ENCODE measurements around the gene SPINK5.

DNA sequence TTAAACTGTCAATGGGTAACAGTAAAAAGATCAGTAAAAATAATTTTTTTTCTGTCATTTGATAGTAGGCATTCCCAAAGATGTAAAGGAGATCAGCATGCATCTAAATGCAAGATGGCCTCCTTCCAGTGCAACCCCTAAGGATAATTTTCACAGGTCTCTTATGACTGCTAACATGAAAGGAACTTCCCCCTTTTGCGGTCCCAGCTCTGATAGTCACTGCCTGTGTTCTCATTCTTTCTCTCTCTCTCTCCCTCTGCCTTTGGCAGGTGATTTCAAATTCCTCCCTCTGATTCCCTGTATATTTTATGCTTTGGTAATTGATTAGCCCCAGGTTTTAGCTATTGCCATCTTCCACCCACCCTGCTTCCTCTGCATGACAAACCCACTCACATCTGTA lies 113.4 kb downstream of the SPINK5 start:
- TF ChIP-seq, protein P1, sequence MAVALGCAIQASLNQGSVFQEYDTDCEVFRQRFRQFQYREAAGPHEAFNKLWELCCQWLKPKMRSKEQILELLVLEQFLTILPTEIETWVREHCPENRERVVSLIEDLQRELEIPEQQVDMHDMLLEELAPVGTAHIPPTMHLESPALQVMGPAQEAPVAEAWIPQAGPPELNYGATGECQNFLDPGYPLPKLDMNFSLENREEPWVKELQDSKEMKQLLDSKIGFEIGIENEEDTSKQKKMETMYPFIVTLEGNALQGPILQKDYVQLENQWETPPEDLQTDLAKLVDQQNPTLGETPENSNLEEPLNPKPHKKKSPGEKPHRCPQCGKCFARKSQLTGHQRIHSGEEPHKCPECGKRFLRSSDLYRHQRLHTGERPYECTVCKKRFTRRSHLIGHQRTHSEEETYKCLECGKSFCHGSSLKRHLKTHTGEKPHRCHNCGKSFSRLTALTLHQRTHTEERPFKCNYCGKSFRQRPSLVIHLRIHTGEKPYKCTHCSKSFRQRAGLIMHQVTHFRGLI (tag by site-specific recombination; IDR thresholded peaks at IDR 0.05): no peak
- no peak for TF ChIP-seq MYNN (tag by site-specific recombination; IDR thresholded peaks at IDR 0.05; ENCODE audit: borderline replicate concordance)
- no peak for TF ChIP-seq ZNF121 (tag by site-specific recombination; IDR thresholded peaks at IDR 0.05)
- TF ChIP-seq, protein P2, sequence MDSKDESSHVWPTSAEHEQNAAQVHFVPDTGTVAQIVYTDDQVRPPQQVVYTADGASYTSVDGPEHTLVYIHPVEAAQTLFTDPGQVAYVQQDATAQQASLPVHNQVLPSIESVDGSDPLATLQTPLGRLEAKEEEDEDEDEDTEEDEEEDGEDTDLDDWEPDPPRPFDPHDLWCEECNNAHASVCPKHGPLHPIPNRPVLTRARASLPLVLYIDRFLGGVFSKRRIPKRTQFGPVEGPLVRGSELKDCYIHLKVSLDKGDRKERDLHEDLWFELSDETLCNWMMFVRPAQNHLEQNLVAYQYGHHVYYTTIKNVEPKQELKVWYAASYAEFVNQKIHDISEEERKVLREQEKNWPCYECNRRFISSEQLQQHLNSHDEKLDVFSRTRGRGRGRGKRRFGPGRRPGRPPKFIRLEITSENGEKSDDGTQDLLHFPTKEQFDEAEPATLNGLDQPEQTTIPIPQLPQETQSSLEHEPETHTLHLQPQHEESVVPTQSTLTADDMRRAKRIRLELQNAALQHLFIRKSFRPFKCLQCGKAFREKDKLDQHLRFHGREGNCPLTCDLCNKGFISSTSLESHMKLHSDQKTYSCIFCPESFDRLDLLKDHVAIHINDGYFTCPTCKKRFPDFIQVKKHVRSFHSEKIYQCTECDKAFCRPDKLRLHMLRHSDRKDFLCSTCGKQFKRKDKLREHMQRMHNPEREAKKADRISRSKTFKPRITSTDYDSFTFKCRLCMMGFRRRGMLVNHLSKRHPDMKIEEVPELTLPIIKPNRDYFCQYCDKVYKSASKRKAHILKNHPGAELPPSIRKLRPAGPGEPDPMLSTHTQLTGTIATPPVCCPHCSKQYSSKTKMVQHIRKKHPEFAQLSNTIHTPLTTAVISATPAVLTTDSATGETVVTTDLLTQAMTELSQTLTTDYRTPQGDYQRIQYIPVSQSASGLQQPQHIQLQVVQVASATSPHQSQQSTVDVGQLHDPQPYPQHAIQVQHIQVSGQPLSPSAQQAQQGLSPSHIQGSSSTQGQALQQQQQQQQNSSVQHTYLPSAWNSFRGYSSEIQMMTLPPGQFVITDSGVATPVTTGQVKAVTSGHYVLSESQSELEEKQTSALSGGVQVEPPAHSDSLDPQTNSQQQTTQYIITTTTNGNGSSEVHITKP (tag by site-specific recombination; IDR thresholded peaks at IDR 0.05): no peak
- TF ChIP-seq, protein P3, sequence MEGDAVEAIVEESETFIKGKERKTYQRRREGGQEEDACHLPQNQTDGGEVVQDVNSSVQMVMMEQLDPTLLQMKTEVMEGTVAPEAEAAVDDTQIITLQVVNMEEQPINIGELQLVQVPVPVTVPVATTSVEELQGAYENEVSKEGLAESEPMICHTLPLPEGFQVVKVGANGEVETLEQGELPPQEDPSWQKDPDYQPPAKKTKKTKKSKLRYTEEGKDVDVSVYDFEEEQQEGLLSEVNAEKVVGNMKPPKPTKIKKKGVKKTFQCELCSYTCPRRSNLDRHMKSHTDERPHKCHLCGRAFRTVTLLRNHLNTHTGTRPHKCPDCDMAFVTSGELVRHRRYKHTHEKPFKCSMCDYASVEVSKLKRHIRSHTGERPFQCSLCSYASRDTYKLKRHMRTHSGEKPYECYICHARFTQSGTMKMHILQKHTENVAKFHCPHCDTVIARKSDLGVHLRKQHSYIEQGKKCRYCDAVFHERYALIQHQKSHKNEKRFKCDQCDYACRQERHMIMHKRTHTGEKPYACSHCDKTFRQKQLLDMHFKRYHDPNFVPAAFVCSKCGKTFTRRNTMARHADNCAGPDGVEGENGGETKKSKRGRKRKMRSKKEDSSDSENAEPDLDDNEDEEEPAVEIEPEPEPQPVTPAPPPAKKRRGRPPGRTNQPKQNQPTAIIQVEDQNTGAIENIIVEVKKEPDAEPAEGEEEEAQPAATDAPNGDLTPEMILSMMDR (tag by site-specific recombination; IDR thresholded peaks at IDR 0.05): no peak
- no peak for TF ChIP-seq GLI2 (tag by site-specific recombination; IDR thresholded peaks at IDR 0.05; ENCODE audit: borderline replicate concordance, low read depth)
- TF ChIP-seq ZBTB1 (tag by site-specific recombination; IDR thresholded peaks at IDR 0.05): no peak
- no peak for TF ChIP-seq KLF16 (tag by site-specific recombination; IDR thresholded peaks at IDR 0.05)
- TF ChIP-seq, protein P4, sequence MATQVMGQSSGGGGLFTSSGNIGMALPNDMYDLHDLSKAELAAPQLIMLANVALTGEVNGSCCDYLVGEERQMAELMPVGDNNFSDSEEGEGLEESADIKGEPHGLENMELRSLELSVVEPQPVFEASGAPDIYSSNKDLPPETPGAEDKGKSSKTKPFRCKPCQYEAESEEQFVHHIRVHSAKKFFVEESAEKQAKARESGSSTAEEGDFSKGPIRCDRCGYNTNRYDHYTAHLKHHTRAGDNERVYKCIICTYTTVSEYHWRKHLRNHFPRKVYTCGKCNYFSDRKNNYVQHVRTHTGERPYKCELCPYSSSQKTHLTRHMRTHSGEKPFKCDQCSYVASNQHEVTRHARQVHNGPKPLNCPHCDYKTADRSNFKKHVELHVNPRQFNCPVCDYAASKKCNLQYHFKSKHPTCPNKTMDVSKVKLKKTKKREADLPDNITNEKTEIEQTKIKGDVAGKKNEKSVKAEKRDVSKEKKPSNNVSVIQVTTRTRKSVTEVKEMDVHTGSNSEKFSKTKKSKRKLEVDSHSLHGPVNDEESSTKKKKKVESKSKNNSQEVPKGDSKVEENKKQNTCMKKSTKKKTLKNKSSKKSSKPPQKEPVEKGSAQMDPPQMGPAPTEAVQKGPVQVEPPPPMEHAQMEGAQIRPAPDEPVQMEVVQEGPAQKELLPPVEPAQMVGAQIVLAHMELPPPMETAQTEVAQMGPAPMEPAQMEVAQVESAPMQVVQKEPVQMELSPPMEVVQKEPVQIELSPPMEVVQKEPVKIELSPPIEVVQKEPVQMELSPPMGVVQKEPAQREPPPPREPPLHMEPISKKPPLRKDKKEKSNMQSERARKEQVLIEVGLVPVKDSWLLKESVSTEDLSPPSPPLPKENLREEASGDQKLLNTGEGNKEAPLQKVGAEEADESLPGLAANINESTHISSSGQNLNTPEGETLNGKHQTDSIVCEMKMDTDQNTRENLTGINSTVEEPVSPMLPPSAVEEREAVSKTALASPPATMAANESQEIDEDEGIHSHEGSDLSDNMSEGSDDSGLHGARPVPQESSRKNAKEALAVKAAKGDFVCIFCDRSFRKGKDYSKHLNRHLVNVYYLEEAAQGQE (tag by site-specific recombination; IDR thresholded peaks at IDR 0.05): no peak
- TF ChIP-seq BCL11A (tag by site-specific recombination; IDR thresholded peaks at IDR 0.05; ENCODE audit: low read depth): no peak
- TF ChIP-seq ZNF184 (tag by site-specific recombination; IDR thresholded peaks at IDR 0.05): no peak
- TF ChIP-seq, protein P5, sequence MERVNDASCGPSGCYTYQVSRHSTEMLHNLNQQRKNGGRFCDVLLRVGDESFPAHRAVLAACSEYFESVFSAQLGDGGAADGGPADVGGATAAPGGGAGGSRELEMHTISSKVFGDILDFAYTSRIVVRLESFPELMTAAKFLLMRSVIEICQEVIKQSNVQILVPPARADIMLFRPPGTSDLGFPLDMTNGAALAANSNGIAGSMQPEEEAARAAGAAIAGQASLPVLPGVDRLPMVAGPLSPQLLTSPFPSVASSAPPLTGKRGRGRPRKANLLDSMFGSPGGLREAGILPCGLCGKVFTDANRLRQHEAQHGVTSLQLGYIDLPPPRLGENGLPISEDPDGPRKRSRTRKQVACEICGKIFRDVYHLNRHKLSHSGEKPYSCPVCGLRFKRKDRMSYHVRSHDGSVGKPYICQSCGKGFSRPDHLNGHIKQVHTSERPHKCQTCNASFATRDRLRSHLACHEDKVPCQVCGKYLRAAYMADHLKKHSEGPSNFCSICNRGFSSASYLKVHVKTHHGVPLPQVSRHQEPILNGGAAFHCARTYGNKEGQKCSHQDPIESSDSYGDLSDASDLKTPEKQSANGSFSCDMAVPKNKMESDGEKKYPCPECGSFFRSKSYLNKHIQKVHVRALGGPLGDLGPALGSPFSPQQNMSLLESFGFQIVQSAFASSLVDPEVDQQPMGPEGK (tag by site-specific recombination; IDR thresholded peaks at IDR 0.05): no peak
